GM12864 (cell line): ENCODE measurements around the gene KIF4A.
A peak's percentile ranks its signal among the peaks of the same experiment; 100 is the strongest.

Source experiments
- DNase-seq: peaks from one replicate; pipeline ENCODE4 v3.0.0-alpha.2; 2011; ENCODE audit warnings: low read depth
- H3K4me3 ChIP-seq: 2 replicates; pipeline ENCODE4 v1.5.1; 2011; ENCODE audit warnings: mild to moderate bottlenecking, low read depth, low read length, control low read depth
- CTCF ChIP-seq: IDR thresholded peaks from 2 replicates; pipeline ENCODE4 v1.5.1; 2011; ENCODE audit warnings: low read depth, mild to moderate bottlenecking, moderate library complexity, low read length, control low read depth, inconsistent platforms; ENCODE audit errors: missing control alignments

KIF4A gene

GRCh38 chrX:70424801-70425200, 134.9 kb downstream of the KIF4A start:
- no peak for DNase-seq
- TF ChIP-seq CTCF, result no peak
- H3K4me3 ChIP-seq, result no peak overlapping the region

GRCh38 chrX:70426286-70427278, 136.7 kb downstream of the KIF4A start:
- H3K4me3 ChIP-seq, result no peak overlapping the region
- DNase-seq, result no peak
- TF ChIP-seq CTCF, result no peak

GRCh38 chrX:70427365-70427764, 137.5 kb downstream of the KIF4A start:
- no peak overlapping the region for H3K4me3 ChIP-seq
- no peak for TF ChIP-seq CTCF
- no peak for DNase-seq

GRCh38 chrX:70429759-70430158, 139.9 kb downstream of the KIF4A start:
- no peak for TF ChIP-seq CTCF
- no peak for DNase-seq
- no peak overlapping the region for H3K4me3 ChIP-seq

GRCh38 chrX:70432936-70433847, 143.3 kb downstream of the KIF4A start:
- DNase-seq, result no peak
- no peak for TF ChIP-seq CTCF
- peak overlapping the region; percentile 78 for H3K4me3 ChIP-seq

- peak; percentile 67 for TF ChIP-seq CTCF
- H3K4me3 ChIP-seq, result peak overlapping the region; percentile 78
- no peak for DNase-seq
Observed at GRCh38 chrX:70433848-70434351, 144.0 kb downstream of the KIF4A start.
